Nucleus accumbens (tissue), 56 donors: ENCODE results near the gene ARHGAP26.
A peak's percentile ranks its signal among the peaks of the same experiment; 100 is the strongest.

Experiments used
- DNase-seq, 56 donors: peaks; one replicate each; lab custom pipeline; 2025; lab: John Stamatoyannopoulos, UW

The ARHGAP26 gene

GRCh38 chr5:143204474-143205246 is 434.5 kb downstream of the ARHGAP26 start:
- DNase-seq, result no peak

GRCh38 chr5:143205386-143205785 is 435.2 kb downstream of the ARHGAP26 start:
- DNase-seq, result no peak

GRCh38 chr5:143205883-143206195 is 435.7 kb downstream of the ARHGAP26 start:
- DNase-seq, result no peak

GRCh38 chr5:143206196-143207053 is 436.2 kb downstream of the ARHGAP26 start:
- no peak for DNase-seq

GRCh38 chr5:143207058-143207457 is 436.9 kb downstream of the ARHGAP26 start:
- DNase-seq, result no peak

- no peak for DNase-seq
These were observed 437.6 kb downstream of the ARHGAP26 start for GRCh38 chr5:143207563-143208364.

- DNase-seq, result no peak
These were observed 438.1 kb downstream of the ARHGAP26 start for GRCh38 chr5:143208365-143208641.

GRCh38 chr5:143208781-143209510 is 438.8 kb downstream of the ARHGAP26 start:
- no peak for DNase-seq

- no peak for DNase-seq
These were observed 439.8 kb downstream of the ARHGAP26 start for GRCh38 chr5:143209881-143210395.

GRCh38 chr5:143210576-143210975 is 440.4 kb downstream of the ARHGAP26 start:
- no peak for DNase-seq

- DNase-seq, result no peak
These were observed 442.1 kb downstream of the ARHGAP26 start for GRCh38 chr5:143212261-143212660.

- peak in 1 of 56 donors; percentile 12 for DNase-seq
These were observed 443.2 kb downstream of the ARHGAP26 start for GRCh38 chr5:143213231-143213850.

GRCh38 chr5:143213851-143214363 is 443.7 kb downstream of the ARHGAP26 start:
- DNase-seq, result no peak

GRCh38 chr5:143214458-143214857 is 444.3 kb downstream of the ARHGAP26 start:
- no peak for DNase-seq

- no peak for DNase-seq
These were observed 444.7 kb downstream of the ARHGAP26 start for GRCh38 chr5:143214890-143215289.

GRCh38 chr5:143215690-143216089 is 445.5 kb downstream of the ARHGAP26 start:
- DNase-seq, result no peak

GRCh38 chr5:143216211-143216610 is 446.0 kb downstream of the ARHGAP26 start:
- DNase-seq, result no peak

GRCh38 chr5:143217065-143217803 is 447.1 kb downstream of the ARHGAP26 start:
- DNase-seq, result peak in 1 of 56 donors; percentile 4

- no peak for DNase-seq
These were observed 447.6 kb downstream of the ARHGAP26 start for GRCh38 chr5:143217804-143218160.
